ENCODE measurements around the gene ZBTB6. TPM values are rescaled to one million over a fixed set of nuclear protein-coding genes. Genes with fewer than 3 reads are reported as not detected.

The ZBTB6 gene
- total RNA-seq, 3 donors from 2014 or later (not counting 1 experiment from before 2014, with no cell fraction given) = 4.7 to 6.6 (median 5.8) TPM

- no peaks in the 10 kb centered on the region for H3K9me3 ChIP-seq (ENCODE audit: control insufficient read depth, insufficient read depth, low read length)
- WGBS (ENCODE audit: insufficient coverage) = under 1% methylated on average over 77 of the region's 77 CpGs
- H3K27ac ChIP-seq (ENCODE audit: low read length) = peak within 1 kb of the TSS; percentile 92
- Mint-ChIP-seq H3K4me3 (peak within 1 kb of the TSS; percentile 93), H3K9me3 (no peaks in the 10 kb centered on the region), H3K4me1 (peaks cover 16 to 22% of the 10 kb centered on the region in 2 donors), H3K27ac (peak within 1 kb of the TSS; percentile 94 to 96), H3K27me3 (ENCODE audit: low read depth in 2 of 2) (no peaks in the 10 kb centered on the region), H3K36me3 (no peaks in the 10 kb centered on the region)
- peaks cover 14% of the 10 kb centered on the region for H3K4me1 ChIP-seq (ENCODE audit: control insufficient read depth, insufficient read depth, low read length)
- DNase-seq (peak; percentile 93 to 100), ATAC-seq (peak; percentile 88 to 96 (median 92))
- H3K27me3 ChIP-seq (ENCODE audit: control insufficient read depth, insufficient read depth, low read length) = no peaks in the 10 kb centered on the region
- H3K4me3 ChIP-seq (ENCODE audit: low read length) = peak within 1 kb of the TSS; percentile 81
- intact Hi-C loops (cut with micrococcal nuclease) = loop anchor here (1.0 to 2.0 kb wide), 4 partner anchors 8 to 86 kb away; partner anchors contain the start of genes ZBTB26 and ZBTB6
- TF ChIP-seq CTCF (IDR thresholded peaks at IDR 0.05) = no peak
- peaks cover 11% of the 10 kb centered on the region for H3K36me3 ChIP-seq (ENCODE audit: control insufficient read depth, insufficient read depth, low read length)
Observed at GRCh38 chr9:122904823-122905710, 8.1 kb downstream of the ZBTB6 start, which contains the start of gene RC3H2. TSS of gene RC3H2 (minus strand) at chr9:122905359. CDS start at chr9:122897509, 7,850 bp downstream.

GRCh38 chr9:122904466-122904822, 8.7 kb downstream of the ZBTB6 start:
- H3K9me3 Mint-ChIP-seq = no peaks in the 10 kb centered on the region
- H3K4me1 Mint-ChIP-seq = peaks cover 20 to 27% of the 10 kb centered on the region in 2 donors
- H3K4me1 ChIP-seq (ENCODE audit: control insufficient read depth, insufficient read depth, low read length) = peaks cover 14% of the 10 kb centered on the region
- H3K4me3 ChIP-seq (ENCODE audit: low read length) = peak overlapping the region; percentile 81
- TF ChIP-seq CTCF (IDR thresholded peaks at IDR 0.05) = no peak
- 0% methylated on average over 5 of the region's 8 CpGs for WGBS (ENCODE audit: insufficient coverage)
- intact Hi-C loops (cut with micrococcal nuclease) = loop anchor here (2.0 kb wide), 1 partner anchor 86 kb away; no protein-coding TSS in a partner anchor
- peak; percentile 42 to 52 for DNase-seq
- H3K36me3 Mint-ChIP-seq = no peaks in the 10 kb centered on the region
- H3K27me3 Mint-ChIP-seq (ENCODE audit: low read depth in 2 of 2) = no peaks in the 10 kb centered on the region
- peaks cover 8% of the 10 kb centered on the region for H3K36me3 ChIP-seq (ENCODE audit: control insufficient read depth, insufficient read depth, low read length)
- peak in 1 of 3 donors; percentile 4 for ATAC-seq
- H3K27me3 ChIP-seq (ENCODE audit: control insufficient read depth, insufficient read depth, low read length) = no peaks in the 10 kb centered on the region
- H3K4me3 Mint-ChIP-seq = peak overlapping the region; percentile 93
- peak overlapping the region; percentile 94 to 96 for H3K27ac Mint-ChIP-seq
- H3K27ac ChIP-seq (ENCODE audit: low read length) = peak overlapping the region; percentile 92
- H3K9me3 ChIP-seq (ENCODE audit: control insufficient read depth, insufficient read depth, low read length) = no peaks in the 10 kb centered on the region

- Mint-ChIP-seq H3K4me1 (peaks cover 34 to 36% of the 10 kb centered on the region in 2 donors), H3K27ac (peak overlapping the region; percentile 94 to 96), H3K4me3 (peak overlapping the region; percentile 63), H3K27me3 (ENCODE audit: low read depth in 2 of 2) (no peaks in the 10 kb centered on the region), H3K36me3 (no peaks in the 10 kb centered on the region), H3K9me3 (no peaks in the 10 kb centered on the region)
- DNase-seq = peak in 1 of 2 donors; percentile 55
- intact Hi-C loops (cut with micrococcal nuclease) = no loop called here
- Histone ChIP-seq H3K4me3 (ENCODE audit: low read length) (peak overlapping the region; percentile 32), H3K4me1 (ENCODE audit: control insufficient read depth, insufficient read depth, low read length) (peaks cover 19% of the 10 kb centered on the region), H3K36me3 (ENCODE audit: control insufficient read depth, insufficient read depth, low read length) (peaks cover 5% of the 10 kb centered on the region), H3K27ac (ENCODE audit: low read length) (peak overlapping the region; percentile 69), H3K27me3 (ENCODE audit: control insufficient read depth, insufficient read depth, low read length) (no peaks in the 10 kb centered on the region), H3K9me3 (ENCODE audit: control insufficient read depth, insufficient read depth, low read length) (no peaks in the 10 kb centered on the region)
- TF ChIP-seq CTCF (IDR thresholded peaks at IDR 0.05) = no peak
- peak; percentile 15 to 36 (median 23) for ATAC-seq
- 0% methylated on average over 1 of the region's 2 CpGs for WGBS (ENCODE audit: insufficient coverage)
Observed at GRCh38 chr9:122900791-122901190, 12.3 kb downstream of the ZBTB6 start.

All from natural killer cell (primary cell).